ENCODE data around the gene RPS6KB2.

Gene RPS6KB2

GRCh38 chr11:67428052-67429001 lies at the start of gene RPS6KB2:
TSS of gene RPS6KB2 (plus strand) at chr11:67428494. CDS start at chr11:67428546, 52 bp downstream.
- DNase-seq = peak; percentile 98

GRCh38 chr11:67378544-67378943 lies 49.8 kb upstream of the RPS6KB2 start:
- no peak for DNase-seq

GRCh38 chr11:67379061-67380058 lies 48.9 kb upstream of the RPS6KB2 start:
- DNase-seq = no peak

GRCh38 chr11:67381244-67381972 lies 46.9 kb upstream of the RPS6KB2 start:
- DNase-seq = no peak

- peak; percentile 86 to 88 for DNase-seq
Measured at GRCh38 chr11:67382276-67383136, 45.8 kb upstream of the RPS6KB2 start.

GRCh38 chr11:67384851-67385366 lies 43.4 kb upstream of the RPS6KB2 start:
- no peak for DNase-seq

GRCh38 chr11:67387069-67387468 lies 41.2 kb upstream of the RPS6KB2 start:
- DNase-seq = no peak

GRCh38 chr11:67387518-67387917 lies 40.8 kb upstream of the RPS6KB2 start:
- DNase-seq = no peak

GRCh38 chr11:67389477-67389876 lies 38.8 kb upstream of the RPS6KB2 start:
- peak; percentile 63 to 68 for DNase-seq

GRCh38 chr11:67390947-67391303 lies 37.4 kb upstream of the RPS6KB2 start:
- no peak for DNase-seq

GRCh38 chr11:67391304-67392182 lies 36.8 kb upstream of the RPS6KB2 start, which contains the start of gene RAD9A:
TSS of gene RAD9A (plus strand) at chr11:67391986. CDS start at chr11:67392045, 59 bp downstream.
- peak; percentile 90 to 92 for DNase-seq

- no peak for DNase-seq
Measured at GRCh38 chr11:67392183-67392715, 36.0 kb upstream of the RPS6KB2 start.

GRCh38 chr11:67393437-67393836 lies 34.9 kb upstream of the RPS6KB2 start:
- no peak for DNase-seq

GRCh38 chr11:67393990-67394389 lies 34.3 kb upstream of the RPS6KB2 start:
- DNase-seq = no peak

- no peak for DNase-seq
Measured at GRCh38 chr11:67395555-67396258, 32.6 kb upstream of the RPS6KB2 start.

- DNase-seq = no peak
Measured at GRCh38 chr11:67396259-67396581, 32.1 kb upstream of the RPS6KB2 start.

GRCh38 chr11:67396587-67397389 lies 31.5 kb upstream of the RPS6KB2 start:
- no peak for DNase-seq

GRCh38 chr11:67397536-67397935 lies 30.8 kb upstream of the RPS6KB2 start:
- DNase-seq = no peak

All from CD4-positive, alpha-beta T cell treated with Interleukin-4 for 1 hour (primary cell).